Pons (tissue), 1 donor: ENCODE measurements around the gene ANO10.
"Not testable (repeated sequence)": the region's sequence is repeated elsewhere in the genome, so short reads cannot be mapped to it uniquely, and the experiment has no call there.

Experiments used
- DNase-seq: peaks from one replicate; pipeline ENCODE4 v3.0.0-alpha.2; 2016; ENCODE audit warnings: low spot score

Gene ANO10

DNA sequence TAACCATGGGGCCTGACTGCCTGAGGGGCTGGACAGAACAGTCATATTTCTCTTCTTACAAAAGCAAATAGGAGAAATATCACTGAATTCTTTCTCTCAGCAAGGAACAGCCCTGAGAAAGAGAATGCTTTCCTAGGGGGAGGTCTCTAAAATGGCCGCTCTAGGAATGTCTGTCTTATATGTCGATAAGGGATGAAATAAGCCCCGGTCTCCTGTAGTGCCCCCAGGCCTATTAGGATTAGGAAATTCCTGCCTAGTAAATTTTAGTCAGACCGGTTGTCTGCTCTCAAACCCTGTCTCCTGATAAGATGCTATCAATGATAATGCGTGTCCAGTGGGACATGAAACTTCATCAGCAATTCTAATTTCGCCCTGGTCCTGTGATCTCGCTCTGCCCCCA, 103.3 kb downstream of the ANO10 start:
- DNase-seq = not testable (repeated sequence)

GRCh38 chr3:43515970-43516635, 105.7 kb downstream of the ANO10 start:
- DNase-seq = no peak

- no peak for DNase-seq
Observed at GRCh38 chr3:43515208-43515917, 106.4 kb downstream of the ANO10 start.

- DNase-seq = no peak
Observed at GRCh38 chr3:43512754-43513404, 108.9 kb downstream of the ANO10 start.

DNA sequence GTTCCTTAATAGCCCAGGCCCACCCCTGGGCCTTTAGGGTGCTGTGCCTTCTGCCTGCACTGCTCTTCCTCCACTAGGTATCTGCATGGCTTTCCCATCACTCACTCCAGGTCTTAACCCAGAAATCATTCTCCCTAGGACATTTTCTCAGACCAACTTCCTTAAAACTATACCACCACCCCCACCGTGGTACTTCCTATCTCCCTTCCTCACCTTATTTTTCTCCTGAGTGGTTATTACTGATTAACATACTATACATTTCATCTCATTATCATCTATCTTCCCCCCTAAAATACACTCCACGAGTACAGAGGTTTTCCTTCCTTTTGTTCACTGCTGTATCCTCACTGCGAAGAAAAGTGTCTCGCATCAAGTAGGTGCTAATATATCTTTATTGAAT, 115.2 kb downstream of the ANO10 start:
- no peak for DNase-seq

DNA sequence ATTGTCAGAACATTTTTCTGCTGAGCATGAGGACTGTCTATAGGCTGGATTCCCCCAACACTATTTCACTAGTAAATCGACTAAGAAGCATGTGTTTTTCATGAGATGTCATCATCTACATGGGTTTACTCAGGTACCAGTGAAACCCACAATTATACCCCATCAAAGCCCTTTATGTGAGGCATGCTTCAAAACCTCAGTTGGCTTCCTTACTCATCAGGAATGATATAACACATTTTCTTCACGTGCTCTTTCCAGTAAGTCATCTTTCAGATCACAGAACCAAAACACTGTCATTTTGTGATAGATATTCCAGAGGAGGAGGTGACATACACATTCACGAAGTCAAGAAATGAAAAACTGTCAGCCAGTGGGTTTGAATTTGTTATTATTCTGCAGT, 116.5 kb downstream of the ANO10 start:
- no peak for DNase-seq

DNA sequence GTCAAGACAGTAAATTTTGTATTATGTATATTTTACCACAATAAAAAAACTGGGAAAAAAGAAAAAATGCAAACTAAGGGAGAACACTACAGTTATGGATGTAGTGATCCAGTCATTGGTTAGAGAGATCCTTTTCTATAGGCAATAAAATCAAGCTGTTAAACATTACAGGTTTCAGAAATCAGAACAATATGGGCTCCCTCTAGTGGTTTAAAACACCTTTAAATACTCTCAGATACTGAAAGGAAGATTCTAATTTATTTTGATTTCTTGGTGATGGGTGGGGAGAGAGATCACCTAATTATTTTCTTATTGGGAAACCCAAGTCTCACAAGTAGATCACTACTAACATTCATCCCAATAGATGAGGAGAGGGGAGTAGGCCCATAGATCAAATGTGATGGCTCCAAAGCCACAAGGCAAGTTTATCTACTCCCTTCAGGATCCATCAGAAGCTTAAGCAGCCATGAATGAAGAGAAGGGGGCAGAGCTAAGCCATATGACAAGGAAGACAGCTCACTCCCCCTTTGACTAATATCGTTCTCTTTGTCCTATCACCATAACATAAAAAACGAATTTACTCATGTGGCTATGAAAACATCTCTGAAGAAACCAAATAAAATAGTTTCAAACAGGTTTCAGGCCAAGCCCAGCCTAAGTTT, 118.6 kb downstream of the ANO10 start:
- DNase-seq = peak; percentile 37

- DNase-seq = peak; percentile 66
Observed at GRCh38 chr3:43499256-43499655, 122.6 kb downstream of the ANO10 start.

DNA sequence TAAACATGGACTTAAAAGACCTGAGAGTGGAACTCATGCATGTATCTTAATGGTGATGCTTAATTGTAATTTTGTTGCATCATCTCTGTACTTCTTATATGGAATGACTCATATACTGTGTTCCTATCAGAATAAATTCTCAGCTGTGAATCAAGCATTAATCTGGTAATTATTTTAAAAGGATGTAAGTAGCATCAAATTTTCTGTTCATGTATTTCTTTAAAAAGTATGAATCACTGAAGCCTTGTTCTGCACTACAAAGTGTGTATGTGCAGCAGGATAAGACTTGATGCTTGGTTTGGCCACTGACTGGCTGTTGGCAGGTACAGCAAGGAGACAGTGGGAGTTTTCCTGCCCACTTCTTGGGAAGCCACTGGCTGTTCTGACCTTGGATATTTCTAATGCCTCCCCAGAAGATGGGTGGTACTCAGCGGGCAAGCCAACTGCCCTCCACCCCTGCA, 123.9 kb downstream of the ANO10 start:
- DNase-seq = no peak

DNA sequence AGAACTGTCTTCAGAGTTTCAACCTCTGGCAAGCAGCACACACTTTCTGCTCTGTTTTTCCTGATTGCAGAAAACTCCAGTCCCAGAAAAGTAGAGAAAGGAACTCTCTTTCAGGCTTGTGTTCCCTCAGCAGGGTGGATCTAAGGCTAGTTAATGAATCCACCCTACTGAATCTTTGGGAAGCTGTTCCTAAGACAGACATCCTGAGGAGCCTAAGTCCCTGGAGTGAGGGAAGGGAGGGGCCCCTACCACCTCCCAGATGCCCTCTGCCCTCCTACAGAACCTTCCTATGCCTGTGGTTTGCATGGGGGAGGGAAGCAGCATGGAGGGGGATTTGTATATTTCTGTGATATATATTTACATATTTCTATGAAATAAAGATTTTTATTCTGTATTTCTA, 124.4 kb downstream of the ANO10 start:
- DNase-seq = no peak

DNA sequence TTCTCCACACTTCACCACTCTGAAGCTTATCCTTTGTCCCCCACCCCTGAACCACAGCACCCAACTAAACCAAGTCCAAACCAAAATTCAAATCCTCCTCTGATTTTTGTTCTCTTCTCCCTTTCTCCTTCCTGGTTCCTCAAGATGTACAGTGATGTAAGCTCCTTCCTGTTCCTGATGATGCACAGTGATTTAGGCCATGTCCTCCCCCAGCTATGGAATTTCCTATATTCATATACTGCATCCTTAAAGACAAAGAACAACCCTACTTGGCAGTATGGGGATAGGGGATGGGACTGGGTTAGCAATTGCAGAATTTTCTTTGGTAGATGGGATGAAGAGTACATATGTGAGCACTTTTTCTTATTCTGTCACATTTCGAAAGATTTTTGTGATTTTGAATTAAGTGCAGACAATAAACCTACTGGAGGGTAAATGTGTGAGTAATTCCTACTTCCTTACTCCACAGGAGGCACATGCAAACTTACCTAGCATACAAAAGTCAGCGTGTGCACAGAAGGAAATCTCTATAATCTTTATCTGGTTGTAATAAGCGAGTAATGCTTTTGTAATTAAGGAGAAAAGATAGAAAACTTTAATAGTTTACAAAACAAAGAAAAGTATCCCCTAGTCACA, 125.0 kb downstream of the ANO10 start:
- no peak for DNase-seq

DNA sequence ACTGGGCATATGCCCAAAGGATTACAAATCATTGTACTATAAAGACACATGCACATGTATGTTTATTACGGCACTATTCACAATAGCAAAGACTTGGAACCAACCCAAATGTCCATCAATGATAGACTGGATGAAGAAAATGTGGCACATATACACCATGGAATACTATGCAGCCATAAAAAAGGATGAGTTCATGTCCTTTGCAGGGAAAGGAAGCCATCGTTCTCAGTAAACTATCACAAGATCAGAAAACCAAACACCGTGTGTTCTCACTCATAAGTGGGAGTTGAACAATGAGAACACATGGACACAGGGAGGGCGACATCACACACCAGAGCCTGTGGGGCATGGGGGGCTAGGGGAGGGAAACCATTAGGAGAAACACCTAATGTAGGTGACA, 128.9 kb downstream of the ANO10 start:
- not testable (repeated sequence) for DNase-seq

DNA sequence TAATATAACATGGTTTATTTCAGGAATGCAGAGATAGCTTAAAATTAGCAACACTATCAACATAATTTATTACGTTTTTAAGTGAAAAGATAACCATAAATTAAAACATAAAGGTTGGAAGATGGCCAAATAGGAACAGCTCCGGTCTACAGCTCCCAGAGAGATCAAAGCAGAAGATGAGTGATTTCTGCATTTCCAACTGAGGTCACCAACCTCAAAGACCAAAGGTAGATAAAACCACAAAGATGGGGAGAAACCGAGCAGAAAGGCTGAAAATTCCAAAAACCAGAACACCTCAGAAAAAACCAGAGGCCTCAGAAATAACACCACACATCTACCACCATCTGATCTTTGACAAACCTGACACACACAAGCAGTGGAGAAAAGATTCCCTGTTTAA, 130.0 kb downstream of the ANO10 start:
- DNase-seq = not testable (repeated sequence)

GRCh38 chr3:43490640-43491185, 131.1 kb downstream of the ANO10 start:
- no peak for DNase-seq

- no peak for DNase-seq
Observed at GRCh38 chr3:43489930-43490329, 131.9 kb downstream of the ANO10 start.

GRCh38 chr3:43485931-43486330, 135.9 kb downstream of the ANO10 start:
- DNase-seq = no peak

- no peak for DNase-seq
Observed at GRCh38 chr3:43484926-43485488, 136.8 kb downstream of the ANO10 start.

- DNase-seq = no peak
Observed at GRCh38 chr3:43481375-43481774, 140.4 kb downstream of the ANO10 start.

DNA sequence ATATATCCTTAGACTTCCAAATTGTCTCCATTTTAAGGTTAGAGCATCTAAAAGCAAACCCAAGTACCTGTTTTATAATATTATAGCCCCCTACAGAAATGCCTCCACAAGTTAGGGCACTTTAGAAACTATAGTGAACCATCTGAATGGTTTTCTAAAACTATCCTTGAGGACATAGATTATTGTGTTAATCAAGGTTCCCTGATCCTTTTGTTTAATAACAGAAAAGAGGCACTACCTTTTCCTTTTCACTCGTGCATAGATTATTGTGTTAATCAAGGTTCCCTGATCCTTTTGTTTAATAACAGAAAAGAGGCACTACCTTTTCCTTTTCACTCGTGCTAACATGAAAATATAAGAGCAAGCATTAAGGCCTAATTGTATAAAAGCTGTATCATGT, 143.0 kb downstream of the ANO10 start:
- DNase-seq = not testable (repeated sequence)

DNA sequence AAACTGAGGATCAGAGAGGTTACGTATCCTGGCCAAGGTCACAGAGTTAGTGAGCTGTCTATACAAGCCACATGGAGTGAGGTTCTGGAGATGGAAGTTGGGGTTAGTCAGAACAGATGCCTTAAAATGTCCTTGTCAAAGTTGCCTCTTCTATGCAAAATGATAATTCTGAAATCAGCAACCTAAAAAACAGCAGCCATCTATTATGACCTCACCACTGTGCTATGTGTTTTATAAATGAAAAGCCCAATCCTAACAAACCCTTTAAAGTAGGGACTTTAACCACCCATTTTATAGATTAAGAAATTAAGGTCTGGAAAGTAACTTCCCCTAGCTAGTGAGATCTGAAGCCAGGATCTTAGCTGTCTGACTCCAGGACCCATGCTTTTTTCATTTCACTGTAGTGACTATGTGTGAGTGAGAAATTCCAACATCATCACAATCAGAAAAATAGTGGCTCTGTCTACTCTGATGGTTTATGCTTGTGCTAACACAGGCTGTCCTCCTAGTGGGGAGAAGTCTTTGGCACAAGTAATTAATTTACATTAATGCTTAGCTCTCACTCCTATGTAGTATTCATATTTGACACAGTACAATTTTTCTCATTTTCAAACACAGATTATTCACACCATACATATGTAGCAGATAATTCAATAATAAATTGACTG, 143.6 kb downstream of the ANO10 start:
- DNase-seq = no peak

GRCh38 chr3:43477600-43477999, 144.2 kb downstream of the ANO10 start:
- no peak for DNase-seq
